Neural cell (in vitro differentiated cells): ENCODE measurements around the gene GPR143. TPM values are rescaled to one million over a fixed set of nuclear protein-coding genes. Genes with fewer than 3 reads are reported as not detected.

Experiments used
- H2AFZ ChIP-seq: fragments of 200-600, 300-800 bp; sonication (generic), shearing (Covaris generic); 2 replicates; pipeline ENCODE4 v1.6.0; 2014; ENCODE audit warnings: low read depth, mild to moderate bottlenecking, antibody characterized with exemption, low read length, moderate library complexity
- H3F3A ChIP-seq: fragments of 200-600 bp; shearing (Covaris generic); 2 replicates; pipeline ENCODE4 v1.6.1; 2016; ENCODE audit warnings: mild to moderate bottlenecking, moderate library complexity, mixed read lengths, antibody characterized with exemption, low read length; ENCODE audit not compliant: insufficient read depth, poor library complexity, severe bottlenecking
- H3K27ac ChIP-seq: fragments of 200-600, 300-800 bp; sonication (generic), shearing (Covaris generic); 2 replicates; pipeline ENCODE4 v1.5.1; 2014; ENCODE audit warnings: mild to moderate bottlenecking, low read length, moderate library complexity
- H3K27me3 ChIP-seq: fragments of 300-800, 200-600 bp; sonication (generic), shearing (Covaris generic); 2 replicates; pipeline ENCODE4 v1.6.0; 2014; ENCODE audit warnings: mild to moderate bottlenecking, low read depth, low read length, moderate library complexity; ENCODE audit not compliant: insufficient read depth
- H3K36me3 ChIP-seq: fragments of 300-800, 200-600 bp; sonication (generic), shearing (Covaris generic); 2 replicates; pipeline ENCODE4 v1.5.1; 2014; ENCODE audit warnings: mild to moderate bottlenecking, antibody characterized with exemption, low read length, moderate library complexity; ENCODE audit not compliant: insufficient read depth
- H3K4me2 ChIP-seq: fragments of 300-800, 200-600 bp; sonication (generic), shearing (Covaris generic); 2 replicates; pipeline ENCODE4 v1.6.0; 2014; ENCODE audit warnings: mild to moderate bottlenecking, low read length
- H3K4me3 ChIP-seq: fragments of 300-800, 200-600 bp; sonication (generic), shearing (Covaris generic); 2 replicates; pipeline ENCODE4 v1.5.1; 2014; ENCODE audit warnings: mild to moderate bottlenecking, low read length, moderate library complexity
- H3K79me2 ChIP-seq: fragments of 200-600 bp; shearing (Covaris generic); replicated peaks from 2 replicates; pipeline ENCODE4 v1.6.0; 2014; ENCODE audit warnings: mild to moderate bottlenecking, low read length, moderate library complexity; ENCODE audit not compliant: insufficient read depth
- H3K9ac ChIP-seq: fragments of 300-800, 200-600 bp; sonication (generic), shearing (Covaris generic); 2 replicates; pipeline ENCODE4 v1.6.1; 2016; ENCODE audit warnings: mild to moderate bottlenecking, low read length, mixed read lengths
- H3K9me2 ChIP-seq: fragments of 200-600 bp; shearing (Covaris generic); 2 replicates; pipeline ENCODE4 v1.6.1; 2016; ENCODE audit warnings: mild to moderate bottlenecking, low read length, mixed read lengths; ENCODE audit not compliant: insufficient read depth
- H3K9me3 ChIP-seq: fragments of 200-600, 300-800 bp; sonication (generic), shearing (Covaris generic); 2 replicates; pipeline ENCODE4 v1.6.1; 2016; ENCODE audit warnings: mild to moderate bottlenecking, mixed run types, low read length, moderate library complexity, mixed read lengths
- H4K20me1 ChIP-seq: fragments of 200-600 bp; shearing (Covaris generic); 2 replicates; pipeline ENCODE4 v1.6.1; 2016; ENCODE audit warnings: mild to moderate bottlenecking, mixed run types; ENCODE audit not compliant: insufficient read depth
- CTCF ChIP-seq: fragments of 450-650 bp; IDR thresholded peaks from 2 replicates; pipeline ENCODE4 v1.5.1; 2014; ENCODE audit warnings: antibody characterized with exemption, mild to moderate bottlenecking, moderate library complexity; ENCODE audit not compliant: poor library complexity, severe bottlenecking
- EP300 ChIP-seq: fragments of 450-650 bp; conservative IDR thresholded peaks from 2 replicates; pipeline ENCODE4 v1.6.1; 2014; ENCODE audit warnings: antibody characterized with exemption, mild to moderate bottlenecking, moderate library complexity; ENCODE audit not compliant: poor library complexity, severe bottlenecking
- EZH2 ChIP-seq: fragments of 200-600, 300-800 bp; shearing (Covaris generic), sonication (generic); IDR thresholded peaks from 2 replicates; pipeline ENCODE4 v1.6.1; 2014; ENCODE audit warnings: antibody characterized with exemption, low read length, borderline replicate concordance, mild to moderate bottlenecking; ENCODE audit not compliant: insufficient read depth, poor library complexity, severe bottlenecking
- MXI1 ChIP-seq: fragments of 450-650 bp; conservative IDR thresholded peaks from 2 replicates; pipeline ENCODE4 v1.6.1; 2014; ENCODE audit warnings: antibody characterized with exemption, mild to moderate bottlenecking; ENCODE audit not compliant: poor library complexity, severe bottlenecking
- POLR2AphosphoS5 ChIP-seq: IDR thresholded peaks from 2 replicates; pipeline ENCODE4 v1.6.1; 2012
- RAD21 ChIP-seq: fragments of 450-650 bp; conservative IDR thresholded peaks from 2 replicates; pipeline ENCODE4 v1.6.1; 2014; ENCODE audit warnings: antibody characterized with exemption, mild to moderate bottlenecking, moderate library complexity
- REST ChIP-seq: IDR thresholded peaks from 2 replicates; pipeline ENCODE4 v1.6.1; 2012; ENCODE audit warnings: borderline replicate concordance
- SMC3 ChIP-seq: fragments of 450-650 bp; conservative IDR thresholded peaks from 2 replicates; pipeline ENCODE4 v1.6.1; 2014; ENCODE audit warnings: antibody characterized with exemption, mild to moderate bottlenecking, moderate library complexity; ENCODE audit not compliant: poor library complexity
- TAF1 ChIP-seq: IDR thresholded peaks from 2 replicates; pipeline ENCODE4 v1.6.1; 2012; ENCODE audit warnings: low read depth
- polyA plus RNA-seq: library from polyadenylated mRNA; depleted of rRNA; stranded (reverse); fragments of >200 nt; gene quantifications from 2 replicates; pipeline ENCODE4 v1.2.3, GENCODE V29; 2014

GPR143 gene
- polyA plus RNA-seq, 1 donor from 2014 or later: 5.5 TPM

- no peak overlapping the region for H3K4me2 ChIP-seq
- H3K9me3 ChIP-seq: no peaks in the 10 kb centered on the region
- no peaks in the 10 kb centered on the region for H3K27me3 ChIP-seq
- no peaks in the 10 kb centered on the region for H3K36me3 ChIP-seq
- no peak overlapping the region for H2AFZ ChIP-seq
- no peaks in the 10 kb centered on the region for H3K9me2 ChIP-seq
- no peak for TF ChIP-seq TAF1
- TF ChIP-seq EP300: no peak
- no peak for TF ChIP-seq POLR2AphosphoS5
- TF ChIP-seq MXI1: no peak
- no peak for TF ChIP-seq REST
- no peak for TF ChIP-seq SMC3
- no peak for TF ChIP-seq RAD21
- no peak for TF ChIP-seq CTCF
- no peaks in the 10 kb centered on the region for H3K79me2 ChIP-seq
- no peak overlapping the region for H3K9ac ChIP-seq
- no peak overlapping the region for H3K4me3 ChIP-seq
- no peak overlapping the region for H3K27ac ChIP-seq
- H4K20me1 ChIP-seq: no peaks in the 10 kb centered on the region
- no peaks in the 10 kb centered on the region for H3F3A ChIP-seq
Measured at GRCh38 chrX:9765072-9765736, 443 bp downstream of the GPR143 start.

GRCh38 chrX:9759337-9759736 is 6.3 kb downstream of the GPR143 start:
- Histone ChIP-seq H3F3A (no peaks in the 10 kb centered on the region), H3K9ac (no peak overlapping the region), H3K9me3 (no peaks in the 10 kb centered on the region), H4K20me1 (no peaks in the 10 kb centered on the region), H3K9me2 (no peaks in the 10 kb centered on the region), H3K4me3 (no peak overlapping the region), H3K36me3 (no peaks in the 10 kb centered on the region), H3K27ac (no peak overlapping the region), H3K79me2 (no peaks in the 10 kb centered on the region), H2AFZ (no peak overlapping the region), H3K4me2 (no peak overlapping the region), H3K27me3 (no peaks in the 10 kb centered on the region)
- TF ChIP-seq REST (no peak), CTCF (no peak), MXI1 (no peak), TAF1 (no peak), POLR2AphosphoS5 (no peak), EZH2 (no peak), RAD21 (no peak), EP300 (no peak), SMC3 (no peak)
